ENCODE data around the gene PRSS33.
A peak's percentile ranks its signal among the peaks of the same experiment; 100 is the strongest.

The PRSS33 gene

DNA sequence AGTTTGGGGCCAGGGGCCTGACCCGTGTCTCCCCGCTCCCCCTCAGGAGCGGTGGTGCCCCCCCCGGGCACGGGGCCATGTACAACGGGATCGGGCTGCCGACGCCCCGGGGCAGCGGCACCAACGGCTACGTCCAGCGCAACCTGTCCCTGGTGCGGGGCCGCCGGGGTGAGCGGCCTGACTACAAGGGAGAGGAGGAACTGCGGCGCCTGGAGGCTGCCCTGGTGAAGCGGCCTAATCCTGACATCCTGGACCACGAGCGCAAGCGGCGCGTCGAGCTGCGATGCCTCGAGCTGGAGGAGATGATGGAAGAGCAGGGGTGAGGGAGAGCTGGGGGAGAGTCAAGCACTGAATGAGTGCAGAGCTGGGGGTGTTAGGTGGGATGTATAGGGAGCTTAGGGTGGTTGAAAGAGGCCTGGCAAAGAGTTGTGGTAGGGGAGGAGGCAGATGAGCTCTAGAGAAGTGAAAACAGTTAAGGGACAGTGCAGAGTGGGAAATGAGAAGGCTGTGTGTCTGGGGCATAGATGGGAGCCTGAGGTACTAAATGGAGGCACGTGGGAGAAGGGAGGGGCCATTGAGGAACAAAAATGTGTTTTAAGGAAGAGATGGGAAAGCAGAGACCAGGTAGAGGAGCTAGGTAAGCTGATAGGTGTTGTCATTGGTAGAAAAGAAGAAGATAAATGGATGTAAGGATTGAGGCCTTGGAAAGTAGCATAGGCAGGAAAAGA, 30.9 kb downstream of the PRSS33 start:
- Histone ChIP-seq H3K9me3 (ENCODE audit: control insufficient read depth, low read length) (no peaks in the 10 kb centered on the region), H2AFZ (no peak overlapping the region), H3K79me2 (peaks cover 61% of the 10 kb centered on the region), H3K4me1 (peaks cover 25% of the 10 kb centered on the region), H3K9ac (no peak overlapping the region), H3K4me3 (ENCODE audit: low read depth, low read length) (no peak overlapping the region), H3K27ac (no peak overlapping the region), H3K36me3 (ENCODE audit: control insufficient read depth, insufficient read depth, low read length) (no peaks in the 10 kb centered on the region), H3K27me3 (ENCODE audit: control insufficient read depth, insufficient read depth, low read length) (no peaks in the 10 kb centered on the region), H3K4me2 (ENCODE audit: low read length) (no peak overlapping the region)
- TF ChIP-seq, protein P1, sequence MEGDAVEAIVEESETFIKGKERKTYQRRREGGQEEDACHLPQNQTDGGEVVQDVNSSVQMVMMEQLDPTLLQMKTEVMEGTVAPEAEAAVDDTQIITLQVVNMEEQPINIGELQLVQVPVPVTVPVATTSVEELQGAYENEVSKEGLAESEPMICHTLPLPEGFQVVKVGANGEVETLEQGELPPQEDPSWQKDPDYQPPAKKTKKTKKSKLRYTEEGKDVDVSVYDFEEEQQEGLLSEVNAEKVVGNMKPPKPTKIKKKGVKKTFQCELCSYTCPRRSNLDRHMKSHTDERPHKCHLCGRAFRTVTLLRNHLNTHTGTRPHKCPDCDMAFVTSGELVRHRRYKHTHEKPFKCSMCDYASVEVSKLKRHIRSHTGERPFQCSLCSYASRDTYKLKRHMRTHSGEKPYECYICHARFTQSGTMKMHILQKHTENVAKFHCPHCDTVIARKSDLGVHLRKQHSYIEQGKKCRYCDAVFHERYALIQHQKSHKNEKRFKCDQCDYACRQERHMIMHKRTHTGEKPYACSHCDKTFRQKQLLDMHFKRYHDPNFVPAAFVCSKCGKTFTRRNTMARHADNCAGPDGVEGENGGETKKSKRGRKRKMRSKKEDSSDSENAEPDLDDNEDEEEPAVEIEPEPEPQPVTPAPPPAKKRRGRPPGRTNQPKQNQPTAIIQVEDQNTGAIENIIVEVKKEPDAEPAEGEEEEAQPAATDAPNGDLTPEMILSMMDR (IDR thresholded peaks at IDR 0.05): no peak

DNA sequence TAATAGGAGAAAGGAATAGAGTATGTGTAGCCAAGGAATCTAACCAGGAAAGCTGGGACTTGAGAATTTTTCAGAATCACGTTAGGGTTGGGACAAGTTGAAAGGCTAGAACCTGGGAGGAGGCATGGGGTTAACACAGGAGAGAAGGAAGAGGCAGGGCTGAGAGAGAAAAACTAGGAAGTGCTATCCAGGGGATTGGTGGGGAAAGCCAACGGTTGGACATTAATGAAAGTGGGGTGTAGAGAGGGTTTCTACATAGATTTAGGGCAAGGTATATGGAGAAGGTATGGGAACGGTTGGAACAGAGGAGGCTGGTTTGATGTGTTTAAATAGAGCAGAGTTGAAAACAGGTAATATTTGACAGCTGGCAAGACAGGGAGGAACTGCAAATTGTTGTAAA, 32.2 kb downstream of the PRSS33 start:
- no peaks in the 10 kb centered on the region for H3K9me3 ChIP-seq (ENCODE audit: control insufficient read depth, low read length)
- H3K27me3 ChIP-seq (ENCODE audit: control insufficient read depth, insufficient read depth, low read length): no peaks in the 10 kb centered on the region
- H3K4me2 ChIP-seq (ENCODE audit: low read length): peak overlapping the region; percentile 74
- no peak overlapping the region for H3K27ac ChIP-seq
- peaks cover 25% of the 10 kb centered on the region for H3K4me1 ChIP-seq
- no peak overlapping the region for H3K9ac ChIP-seq
- peaks cover 61% of the 10 kb centered on the region for H3K79me2 ChIP-seq
- H3K36me3 ChIP-seq (ENCODE audit: control insufficient read depth, insufficient read depth, low read length): no peaks in the 10 kb centered on the region
- H3K4me3 ChIP-seq (ENCODE audit: low read depth, low read length): peak overlapping the region; percentile 94
- no peak overlapping the region for H2AFZ ChIP-seq
- TF ChIP-seq, protein P1 (IDR thresholded peaks at IDR 0.05): no peak

DNA sequence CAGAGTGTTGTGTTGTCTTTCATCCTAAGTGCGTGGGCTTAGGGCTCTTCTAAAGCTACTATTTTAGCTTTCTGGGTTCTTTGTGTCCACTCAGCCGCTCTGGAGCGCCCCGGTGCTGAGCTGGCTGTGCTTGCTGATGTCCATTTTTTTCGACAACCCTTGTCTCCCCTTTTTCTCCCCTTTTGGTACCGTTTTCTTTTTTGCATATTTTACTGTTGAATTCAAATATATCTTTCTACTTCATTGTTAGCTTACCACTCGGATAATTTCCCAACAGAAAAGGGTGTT, 33.7 kb downstream of the PRSS33 start:
- peaks cover 25% of the 10 kb centered on the region for H3K4me1 ChIP-seq

DNA sequence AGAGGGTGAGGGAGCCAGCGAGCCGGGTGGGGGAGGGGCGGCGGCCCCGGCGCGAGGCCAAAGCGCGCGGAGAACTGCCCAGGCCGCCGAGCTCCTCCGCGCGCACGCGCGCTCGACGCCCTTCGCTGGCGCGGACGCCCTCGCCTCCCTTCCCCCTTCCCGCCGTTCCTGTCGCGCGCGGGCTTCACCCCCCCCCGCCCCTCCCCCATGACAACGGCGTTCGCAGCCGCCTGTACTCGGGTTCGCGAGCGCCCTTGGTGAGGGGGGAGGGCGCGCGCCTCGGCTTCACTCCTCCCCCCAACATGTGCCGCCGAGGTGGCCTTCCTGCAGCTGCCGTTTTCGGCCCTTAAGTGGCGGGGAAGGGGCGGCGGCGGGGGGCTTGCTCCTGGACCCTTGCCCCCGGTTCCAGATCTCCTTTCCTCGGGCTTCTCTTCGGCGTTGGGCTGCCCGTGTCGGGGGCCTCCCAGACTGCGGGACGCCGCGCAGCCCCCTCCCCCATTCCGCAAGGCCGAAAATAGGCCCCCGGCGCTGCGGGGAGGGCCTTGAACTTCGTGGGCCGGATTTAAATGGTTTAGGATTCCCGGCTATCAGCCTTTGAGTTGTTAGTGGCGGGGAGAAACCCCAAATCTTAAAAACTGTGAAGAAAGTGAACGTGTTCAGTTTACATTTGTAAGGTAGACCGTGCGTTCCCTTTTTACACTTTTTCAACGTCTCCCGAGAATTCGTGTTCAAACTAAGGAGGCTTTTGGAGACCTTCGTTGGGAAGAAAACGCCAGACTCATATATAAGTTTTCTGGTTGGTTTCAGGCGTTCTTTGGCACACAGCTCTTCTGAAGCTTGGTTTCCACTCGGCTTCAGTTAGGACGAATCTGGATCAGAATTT, 34.3 kb downstream of the PRSS33 start:
- TF ChIP-seq, protein P1 (IDR thresholded peaks at IDR 0.05): no peak
- no peaks in the 10 kb centered on the region for H3K36me3 ChIP-seq (ENCODE audit: control insufficient read depth, insufficient read depth, low read length)
- H3K9me3 ChIP-seq (ENCODE audit: control insufficient read depth, low read length): no peaks in the 10 kb centered on the region
- H3K79me2 ChIP-seq: peaks cover 46% of the 10 kb centered on the region
- H3K27ac ChIP-seq: peak overlapping the region; percentile 98
- H3K4me2 ChIP-seq (ENCODE audit: low read length): peak overlapping the region; percentile 98
- H3K4me1 ChIP-seq: peaks cover 25% of the 10 kb centered on the region
- H2AFZ ChIP-seq: peak overlapping the region; percentile 99
- H3K9ac ChIP-seq: peak overlapping the region; percentile 90
- H3K27me3 ChIP-seq (ENCODE audit: control insufficient read depth, insufficient read depth, low read length): no peaks in the 10 kb centered on the region
- peak overlapping the region; percentile 94 for H3K4me3 ChIP-seq (ENCODE audit: low read depth, low read length)

More for the DNA sequence above, 33.7 kb downstream of the PRSS33 start:
- peak overlapping the region; percentile 74 for H3K4me2 ChIP-seq (ENCODE audit: low read length)
- H3K9me3 ChIP-seq (ENCODE audit: control insufficient read depth, low read length): no peaks in the 10 kb centered on the region
- no peak overlapping the region for H3K9ac ChIP-seq
- TF ChIP-seq, protein P1 (IDR thresholded peaks at IDR 0.05): no peak
- no peak overlapping the region for H2AFZ ChIP-seq
- no peaks in the 10 kb centered on the region for H3K36me3 ChIP-seq (ENCODE audit: control insufficient read depth, insufficient read depth, low read length)
- H3K27ac ChIP-seq: peak overlapping the region; percentile 98
- no peaks in the 10 kb centered on the region for H3K27me3 ChIP-seq (ENCODE audit: control insufficient read depth, insufficient read depth, low read length)
- H3K79me2 ChIP-seq: peaks cover 49% of the 10 kb centered on the region
- peak overlapping the region; percentile 94 for H3K4me3 ChIP-seq (ENCODE audit: low read depth, low read length)

Data from parathyroid adenoma (tissue), 2 donors.